Measurements from ENCODE around the gene TMEM186.

DNA sequence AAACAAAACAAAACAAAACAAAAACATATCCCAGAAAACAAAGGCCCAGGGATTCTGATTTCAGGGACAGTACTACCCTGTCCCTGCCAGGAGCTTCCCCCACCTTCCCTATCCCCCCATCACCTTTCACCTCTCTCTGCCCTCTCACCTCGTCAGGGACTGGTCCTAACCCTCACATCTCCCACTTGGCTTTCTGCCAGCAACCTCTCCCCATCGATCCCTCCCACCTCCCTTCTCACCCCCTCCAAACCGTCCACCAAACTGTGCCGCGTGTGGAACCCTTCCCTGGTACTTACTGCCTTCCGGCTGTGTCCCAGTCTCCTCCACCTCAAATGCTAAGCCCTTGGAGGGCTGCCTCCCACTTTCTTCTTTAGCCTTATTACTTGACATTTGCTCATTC lies 36.4 kb downstream of the TMEM186 start:
- TF ChIP-seq CTCF (IDR thresholded peaks at IDR 0.05) (no peak), REST (IDR thresholded peaks at IDR 0.05; ENCODE audit: low read depth, low read length) (no peak), FOXM1 (IDR thresholded peaks at IDR 0.05; ENCODE audit: low read depth) (no peak)
